Pancreas (tissue), 10 donors: ENCODE results near the gene MATN4. TPM values are rescaled to one million over a fixed set of nuclear protein-coding genes. Genes with fewer than 3 reads are reported as not detected.

ENCODE experiments used
- ATAC-seq, 4 donors: fragments of 200-7000 bp; cut with Tn5 transposase; one replicate each; pipeline versions ENCODE4 v1.8.0 to v1.9.1; 2020; ENCODE audit warnings: mild to moderate bottlenecking in 4 of 4, moderate library complexity in 4 of 4
- DNase-seq, 6 donors: peaks; one replicate each; pipeline ENCODE4 v3.0.0-alpha.2; 2020
- FAIRE-seq: peaks from 2 replicates; lab custom pipeline; 2012; peaks lifted over from hg19 to GRCh38; lab: Jason Lieb, UNC
- H3K27ac ChIP-seq, 4 donors: fragments of 200-600 bp; sonication (generic); 1 replicate in 3 of 4; 2 replicates in 1 of 4; pipeline versions ENCODE4 v1.5.0 to v1.8.0; 2020
- H3K27me3 ChIP-seq, 4 donors: fragments of 200-600 bp; one replicate each; pipeline ENCODE4 v1.8.0; 2021
- H3K36me3 ChIP-seq, 3 donors: fragments of 200-600 bp; sonication (generic) in 1 of 3; one replicate each; pipeline versions ENCODE4 v1.5.0 to v1.8.0; 2020 to 2021
- H3K4me1 ChIP-seq, 3 donors: fragments of 200-600 bp; one replicate each; pipeline ENCODE4 v1.8.0; 2021
- H3K4me3 ChIP-seq, 4 donors: fragments of 200-600 bp; sonication (generic) in 2 of 4; one replicate each; pipeline versions ENCODE4 v1.5.0 to v1.8.0; 2020 to 2021
- H3K9me3 ChIP-seq, 4 donors: fragments of 200-600 bp; one replicate each; pipeline ENCODE4 v1.8.0; 2021
- CTCF ChIP-seq, 4 donors: fragments of 200-600 bp; sonication (generic) in 3 of 4; IDR thresholded peaks; one replicate each; pipeline versions ENCODE4 v1.5.0 to v1.8.0; 2021; ENCODE audit warnings: antibody characterized with exemption in 4 of 4
- WGBS, 2 donors: extraction: QIAGEN DNeasy Blood & Tissue Kit; methylation state at CpG; one replicate each; pipeline ENCODE4 v1.1.7; 2013; 5-methylcytosine and 5-hydroxymethylcytosine counted together
- intact Hi-C, 3 donors: fragments of 100-400 bp; cut with DNase I; formaldehyde crosslinking; loops; one replicate each; pipeline versions ENCODE4 v1.11.1 to v1.14.2; 2022
- polyA plus RNA-seq, 2 donors: library from polyadenylated mRNA; stranded (reverse); fragments of 200-250 nt; gene quantifications; one replicate each; pipeline ENCODE4 v1.2.3, GENCODE V29; 2013
- total RNA-seq, 6 donors: library from RNA; stranded (reverse); fragmentation: NEBNext Ultra II Directional in 4 of 6; extraction: Animal tissue kit (Norgen Biotek cat#: 25700) in 4 of 6; gene quantifications; one replicate each; pipeline versions ENCODE4 v1.2.1 to v1.2.4, GENCODE V29; 2021 to 2023
- donor health status: healthy with polysubstance abuse.
- donor health status: DM: no; HTN: no; CAD: no; lungs with moderate emphysema.
- donor health status: DM: no; HTN: no; CAD: no.
- donor health status: control.
- donor health status: control.
- donor health status: Bipolar disorder and iron deficiency.
- donor health status: DM: yes; HTN: yes; CAD: no.
- donor health status: DM: no; HTN: no; CAD: no.
- donor health status: DM: no; HTN: no; CAD: no.
- donor health status: DM: yes; HTN: yes; CAD: no.

Gene MATN4
- total and polyA plus RNA-seq, 8 donors = 0.89 to 6.4 (median 2.3) TPM

GRCh38 chr20:45279992-45280391 is 28.1 kb downstream of the MATN4 start:
- intact Hi-C loops = loop anchor here in 1 of 3 donors (10.0 kb wide), 1 partner anchor 155 kb away; the partner anchor contains the start of gene WFDC12
- no peak for FAIRE-seq
- 45 to 68% methylated on average over 1 of the region's 1 CpG for WGBS, 2 donors

GRCh38 chr20:45275338-45275737 is 32.8 kb downstream of the MATN4 start:
- no peaks in the 10 kb centered on the region for H3K36me3 ChIP-seq
- peak in 3 of 4 donors; percentile 66 to 85 (median 69) for ATAC-seq
- no peaks in the 10 kb centered on the region for H3K27me3 ChIP-seq
- intact Hi-C loops = no loop called here
- H3K9me3 ChIP-seq = no peaks in the 10 kb centered on the region
- peak in 1 of 6 donors; percentile 15 for DNase-seq
- no peak overlapping the region for H3K27ac ChIP-seq
- no peak for FAIRE-seq
- no peak overlapping the region for H3K4me3 ChIP-seq
- WGBS, 2 donors = 14 to 20% methylated on average over 3 of the region's 3 CpGs
- TF ChIP-seq CTCF (IDR thresholded peaks at IDR 0.05) = no peak
- H3K4me1 ChIP-seq = peaks cover 0 to 12% (median 10%) of the 10 kb centered on the region in 3 donors

More at GRCh38 chr20:45279992-45280391, 28.1 kb downstream of the MATN4 start:
- Histone ChIP-seq H3K36me3 (no peaks in the 10 kb centered on the region), H3K9me3 (no peaks in the 10 kb centered on the region), H3K4me3 (no peak overlapping the region), H3K27me3 (no peaks in the 10 kb centered on the region), H3K4me1 (peaks cover 0 to 11% (median 5%) of the 10 kb centered on the region in 3 donors), H3K27ac (no peak overlapping the region)
- ATAC-seq (no peak), DNase-seq (no peak)
- no peak for TF ChIP-seq CTCF (IDR thresholded peaks at IDR 0.05)

- intact Hi-C loops = no loop called here
- H3K36me3 ChIP-seq = no peaks in the 10 kb centered on the region
- no peaks in the 10 kb centered on the region for H3K9me3 ChIP-seq
- H3K4me1 ChIP-seq = peaks cover 0 to 3% (median 0%) of the 10 kb centered on the region in 3 donors
- H3K4me3 ChIP-seq = no peak overlapping the region
- H3K27ac ChIP-seq = no peak overlapping the region
- no peak for TF ChIP-seq CTCF (IDR thresholded peaks at IDR 0.05)
- FAIRE-seq (no peak), DNase-seq (no peak), ATAC-seq (no peak)
- no peaks in the 10 kb centered on the region for H3K27me3 ChIP-seq
- 83 to 86% methylated on average over 4 of the region's 4 CpGs for WGBS, 2 donors
Measured at GRCh38 chr20:45269754-45270270, 38.3 kb downstream of the MATN4 start.

- no peak for ATAC-seq
- no peaks in the 10 kb centered on the region for H3K27me3 ChIP-seq
- intact Hi-C loops = no loop called here
- no peak for FAIRE-seq
- no peaks in the 10 kb centered on the region for H3K36me3 ChIP-seq
- no peak for TF ChIP-seq CTCF (IDR thresholded peaks at IDR 0.05)
- 67 to 80% methylated on average over 3 of the region's 3 CpGs for WGBS, 2 donors
- H3K4me1 ChIP-seq = no peaks in the 10 kb centered on the region
- no peak for DNase-seq
- H3K27ac ChIP-seq = no peak overlapping the region
- H3K9me3 ChIP-seq = no peaks in the 10 kb centered on the region
- H3K4me3 ChIP-seq = no peak overlapping the region
Measured at GRCh38 chr20:45269056-45269455, 39.0 kb downstream of the MATN4 start.

- Histone ChIP-seq H3K27me3 (no peaks in the 10 kb centered on the region), H3K27ac (no peak overlapping the region), H3K4me3 (no peak overlapping the region), H3K4me1 (no peaks in the 10 kb centered on the region), H3K36me3 (no peaks in the 10 kb centered on the region), H3K9me3 (no peaks in the 10 kb centered on the region)
- ATAC-seq = no peak
- intact Hi-C loops = no loop called here
- WGBS, 2 donors = 65 to 71% methylated on average over 3 of the region's 3 CpGs
- no peak for TF ChIP-seq CTCF (IDR thresholded peaks at IDR 0.05)
- DNase-seq = no peak
- no peak for FAIRE-seq
Measured at GRCh38 chr20:45268531-45268930, 39.6 kb downstream of the MATN4 start.
